Endothelial cell of umbilical vein (primary cell): Measurements from ENCODE around the gene SBSN. TPM values are rescaled to one million over a fixed set of nuclear protein-coding genes. Genes with fewer than 3 reads are reported as not detected.

Experiments used
- BruUV-seq: library from RNA; stranded (reverse); fragments of 400-500 nt; replicated peaks from 2 replicates; lab custom pipeline; 2021; lab: Mats Ljungman, UMichigan
- CTCF ChIA-PET: fragments of 300-600, 350-600 bp; sonication (Branson Sonifier 250); formaldehyde crosslinking; loops from one replicate; lab custom pipeline; 2021; ENCODE audit warnings: antibody characterized with exemption, inconsistent platforms; lab: Charles Lee
- POLR2A ChIA-PET: fragments of 300-600, 350-600 bp; sonication (Branson Sonifier 250); formaldehyde crosslinking; loops from one replicate; lab custom pipeline; 2021; ENCODE audit warnings: antibody characterized with exemption, inconsistent platforms; lab: Charles Lee
- DNase-seq: peaks from one replicate; pipeline ENCODE4 v3.0.0-alpha.2; 2011; ENCODE audit warnings: low read depth, low spot score
- FAIRE-seq: peaks from 2 replicates; lab custom pipeline; 2011; peaks lifted over from hg19 to GRCh38; lab: Jason Lieb, UNC
- H2AFZ ChIP-seq: 2 replicates; pipeline ENCODE4 v1.6.0; 2012; ENCODE audit warnings: low read depth, low read length, control low read depth, inconsistent platforms
- H3K27ac ChIP-seq: 2 replicates; pipeline ENCODE4 v1.5.1; 2011; ENCODE audit warnings: low read depth, mild to moderate bottlenecking, control low read depth, low read length, moderate library complexity; ENCODE audit not compliant: insufficient read depth
- H3K27me3 ChIP-seq, 2 experiments: 2 replicates each; pipeline versions ENCODE4 v1.6.0 to v1.6.1; 2011; ENCODE audit warnings: low read length in 2 of 2, mixed read lengths in 1 of 2; ENCODE audit not compliant: control insufficient read depth in 2 of 2, insufficient read depth in 2 of 2
- H3K36me3 ChIP-seq, 2 experiments: 2 replicates in 1 of 2; 3 replicates in 1 of 2; pipeline ENCODE4 v1.5.1; 2011; ENCODE audit warnings: low read length in 2 of 2, mild to moderate bottlenecking in 1 of 2, moderate library complexity in 1 of 2; ENCODE audit not compliant: control insufficient read depth in 2 of 2, insufficient read depth in 2 of 2; ENCODE audit errors: extremely low read depth in 1 of 2
- H3K4me1 ChIP-seq: 3 replicates; pipeline ENCODE4 v1.5.1; 2011; ENCODE audit warnings: mild to moderate bottlenecking, low read length; ENCODE audit not compliant: control insufficient read depth, insufficient read depth; ENCODE audit errors: extremely low read depth
- H3K4me2 ChIP-seq: 2 replicates; pipeline ENCODE4 v1.6.1; 2011; ENCODE audit warnings: low read length, control low read depth, mixed read lengths; ENCODE audit not compliant: insufficient read depth
- H3K4me3 ChIP-seq, 3 experiments: fragments of 200-600 bp in 1 of 3; sonication (generic), shearing (Covaris generic) in 1 of 3; replicated peaks in 1 of 3; 2 replicates each; pipeline ENCODE4 v1.5.1; 2011 to 2016; ENCODE audit warnings: control low read depth in 3 of 3, low read length in 3 of 3, mild to moderate bottlenecking in 2 of 3, inconsistent platforms in 1 of 3, low read depth in 1 of 3, moderate library complexity in 1 of 3; ENCODE audit not compliant: insufficient read depth in 1 of 3
- H3K79me2 ChIP-seq: 2 replicates; pipeline ENCODE4 v1.6.0; 2012; ENCODE audit warnings: low read length, inconsistent platforms; ENCODE audit not compliant: control insufficient read depth, insufficient read depth
- H3K9ac ChIP-seq: replicated peaks from 2 replicates; pipeline ENCODE3; 2011; ENCODE audit warnings: low read length, control low read depth; ENCODE audit not compliant: insufficient read depth; ENCODE audit errors: extremely low read depth
- H3K9me1 ChIP-seq: replicated peaks from 3 replicates; pipeline ENCODE4 v1.6.0; 2011; ENCODE audit warnings: mild to moderate bottlenecking, low read length; ENCODE audit not compliant: control insufficient read depth, insufficient read depth; ENCODE audit errors: extremely low read depth
- H3K9me3 ChIP-seq: replicated peaks from 2 replicates; pipeline ENCODE4 v1.5.1; 2012; ENCODE audit warnings: low read length, inconsistent platforms; ENCODE audit not compliant: control insufficient read depth, insufficient read depth
- H4K20me1 ChIP-seq: replicated peaks from 2 replicates; pipeline ENCODE3; 2011; ENCODE audit warnings: mild to moderate bottlenecking, low read length; ENCODE audit not compliant: control insufficient read depth, insufficient read depth; ENCODE audit errors: extremely low read depth
- EZH2 ChIP-seq: IDR thresholded peaks from 2 replicates; pipeline ENCODE4 v1.6.1; 2012; ENCODE audit warnings: borderline replicate concordance, low read depth, mild to moderate bottlenecking, moderate library complexity, low read length, inconsistent platforms; ENCODE audit not compliant: severe bottlenecking
- FOS ChIP-seq: IDR thresholded peaks from 2 replicates; pipeline ENCODE4 v1.6.1; 2011; ENCODE audit warnings: mild to moderate bottlenecking, low read length, moderate library complexity, borderline replicate concordance; ENCODE audit not compliant: insufficient read depth
- GATA2 ChIP-seq: IDR thresholded peaks from 2 replicates; pipeline ENCODE4 v1.7.0; 2011; ENCODE audit warnings: low read depth, mild to moderate bottlenecking, moderate library complexity, mixed read lengths, low read length; ENCODE audit not compliant: insufficient read length, insufficient read depth
- JUN ChIP-seq: IDR thresholded peaks from 2 replicates; pipeline ENCODE4 v1.6.1; 2011; ENCODE audit warnings: borderline replicate concordance, low read depth; ENCODE audit not compliant: insufficient read length, insufficient read depth
- MYC ChIP-seq: IDR thresholded peaks from one replicate; pipeline ENCODE4 v1.6.1; 2011; ENCODE audit warnings: mild to moderate bottlenecking, low read depth, low read length
- POLR2A ChIP-seq: IDR thresholded peaks from 2 replicates; pipeline ENCODE4 v1.6.1; 2012; ENCODE audit warnings: low read depth, mild to moderate bottlenecking, control low read depth, low read length
- POLR2AphosphoS5 ChIP-seq: IDR thresholded peaks from 2 replicates; pipeline ENCODE4 v1.6.1; 2012; ENCODE audit warnings: low read depth, mild to moderate bottlenecking, control low read depth, low read length, moderate library complexity; ENCODE audit not compliant: insufficient read depth
- dilution Hi-C: fragments of 300-500 bp; cut with MboI; formaldehyde crosslinking; loops from one replicate; pipeline ENCODE4 v1.15.0; 2019; ENCODE audit warnings: low sequenced_read_pairs; ENCODE audit not compliant: extremely low pct_ligation_motif_present
- intact Hi-C: fragments of 100-400 bp; cut with micrococcal nuclease; formaldehyde crosslinking; loops from one replicate; pipeline ENCODE4 v1.10.0; 2022
- polyA plus RNA-seq, 4 experiments: library from polyadenylated mRNA; depleted of rRNA in 3 of 4; stranded (reverse) in 3 of 4; unstranded in 1 of 4; fragments of >200 nt; gene quantifications; 2 replicates each; pipeline versions ENCODE4 v1.2.1 to v1.2.3, GENCODE V29; 2011 to 2012; ENCODE audit warnings: missing spikeins in 1 of 4
- total RNA-seq: library from RNA; stranded (reverse); gene quantifications from 2 replicates; pipeline ENCODE4 v1.2.3, GENCODE V29; 2021
- TF ChIP-seq, protein P1 (sequence below): IDR thresholded peaks from 2 replicates; pipeline ENCODE4 v1.6.1; 2011; ENCODE audit not compliant: insufficient read depth, insufficient read length
- TF ChIP-seq, protein P2 (sequence below), 2 donors: IDR thresholded peaks; 1 replicate in 1 of 2; 2 replicates in 1 of 2; pipeline ENCODE4 v1.5.1; 2011; ENCODE audit warnings: low read length in 2 of 2, mild to moderate bottlenecking in 2 of 2, moderate library complexity in 2 of 2, control low read depth in 1 of 2, inconsistent platforms in 1 of 2, low read depth in 1 of 2; ENCODE audit not compliant: insufficient read depth in 1 of 2; ENCODE audit errors: extremely low read depth in 1 of 2

Gene SBSN
- total and polyA plus RNA-seq, 2 donors (not counting 3 experiments of a cell fraction or from before 2014, with no cell fraction given): not detected

DNA sequence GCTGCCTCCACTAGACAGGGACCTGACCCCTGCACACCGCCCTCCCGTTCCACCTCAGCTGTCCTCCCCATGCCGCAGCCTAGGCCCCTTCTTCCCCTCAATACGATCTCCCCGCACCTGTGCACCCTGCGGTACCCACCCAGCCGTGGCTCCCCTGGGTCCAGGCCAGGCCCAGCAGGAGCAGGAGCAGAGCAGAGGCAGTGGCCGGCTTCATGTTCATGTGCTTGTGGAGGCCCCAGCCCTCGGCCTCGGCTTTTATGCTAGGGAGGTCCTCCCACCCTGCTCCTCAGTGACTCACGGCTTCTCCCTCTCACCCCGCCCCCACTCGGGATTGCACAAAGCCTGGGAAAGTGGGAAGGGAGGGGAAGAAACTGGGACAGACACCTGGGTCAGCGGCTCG is 26.4 kb downstream of the SBSN start:
- Histone ChIP-seq H3K9me1 (no peaks in the 10 kb centered on the region), H3K9ac (no peak overlapping the region), H3K79me2 (no peaks in the 10 kb centered on the region), H3K27ac (no peak overlapping the region), H3K9me3 (no peaks in the 10 kb centered on the region), H3K4me1 (no peaks in the 10 kb centered on the region), H4K20me1 (no peaks in the 10 kb centered on the region), H3K4me2 (no peak overlapping the region), H3K36me3 (no peaks in the 10 kb centered on the region), H3K4me3 (no peak overlapping the region), H2AFZ (no peak overlapping the region), H3K27me3 (no peaks in the 10 kb centered on the region)
- no peak for DNase-seq
- TF ChIP-seq JUN: no peak
- TF ChIP-seq, protein P1, sequence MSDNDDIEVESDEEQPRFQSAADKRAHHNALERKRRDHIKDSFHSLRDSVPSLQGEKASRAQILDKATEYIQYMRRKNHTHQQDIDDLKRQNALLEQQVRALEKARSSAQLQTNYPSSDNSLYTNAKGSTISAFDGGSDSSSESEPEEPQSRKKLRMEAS: no peak
- no peak for TF ChIP-seq POLR2A
- no peak for TF ChIP-seq MYC
- TF ChIP-seq POLR2AphosphoS5: no peak
- no peak for TF ChIP-seq EZH2
- TF ChIP-seq, protein P2, sequence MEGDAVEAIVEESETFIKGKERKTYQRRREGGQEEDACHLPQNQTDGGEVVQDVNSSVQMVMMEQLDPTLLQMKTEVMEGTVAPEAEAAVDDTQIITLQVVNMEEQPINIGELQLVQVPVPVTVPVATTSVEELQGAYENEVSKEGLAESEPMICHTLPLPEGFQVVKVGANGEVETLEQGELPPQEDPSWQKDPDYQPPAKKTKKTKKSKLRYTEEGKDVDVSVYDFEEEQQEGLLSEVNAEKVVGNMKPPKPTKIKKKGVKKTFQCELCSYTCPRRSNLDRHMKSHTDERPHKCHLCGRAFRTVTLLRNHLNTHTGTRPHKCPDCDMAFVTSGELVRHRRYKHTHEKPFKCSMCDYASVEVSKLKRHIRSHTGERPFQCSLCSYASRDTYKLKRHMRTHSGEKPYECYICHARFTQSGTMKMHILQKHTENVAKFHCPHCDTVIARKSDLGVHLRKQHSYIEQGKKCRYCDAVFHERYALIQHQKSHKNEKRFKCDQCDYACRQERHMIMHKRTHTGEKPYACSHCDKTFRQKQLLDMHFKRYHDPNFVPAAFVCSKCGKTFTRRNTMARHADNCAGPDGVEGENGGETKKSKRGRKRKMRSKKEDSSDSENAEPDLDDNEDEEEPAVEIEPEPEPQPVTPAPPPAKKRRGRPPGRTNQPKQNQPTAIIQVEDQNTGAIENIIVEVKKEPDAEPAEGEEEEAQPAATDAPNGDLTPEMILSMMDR (IDR thresholded peaks at IDR 0.05; ENCODE audit: extremely low read depth in 1 of 2, insufficient read depth in 1 of 2, low read depth in 1 of 2, low read length in 2 of 2): no peak
- TF ChIP-seq GATA2: no peak
- no peak for TF ChIP-seq FOS
- no peak for FAIRE-seq
- no TSS peak for BruUV-seq
- dilution Hi-C loops (no loop called here), intact Hi-C loops (no loop called here)
- ChIA-PET POLR2A (no interaction called here), CTCF (interaction anchor here (1.2 kb wide), 1 partner anchor 9 kb away, joined by 4 read pairs; no protein-coding TSS in a partner anchor)
